ENCODE results near the gene CNTNAP5.

DNA sequence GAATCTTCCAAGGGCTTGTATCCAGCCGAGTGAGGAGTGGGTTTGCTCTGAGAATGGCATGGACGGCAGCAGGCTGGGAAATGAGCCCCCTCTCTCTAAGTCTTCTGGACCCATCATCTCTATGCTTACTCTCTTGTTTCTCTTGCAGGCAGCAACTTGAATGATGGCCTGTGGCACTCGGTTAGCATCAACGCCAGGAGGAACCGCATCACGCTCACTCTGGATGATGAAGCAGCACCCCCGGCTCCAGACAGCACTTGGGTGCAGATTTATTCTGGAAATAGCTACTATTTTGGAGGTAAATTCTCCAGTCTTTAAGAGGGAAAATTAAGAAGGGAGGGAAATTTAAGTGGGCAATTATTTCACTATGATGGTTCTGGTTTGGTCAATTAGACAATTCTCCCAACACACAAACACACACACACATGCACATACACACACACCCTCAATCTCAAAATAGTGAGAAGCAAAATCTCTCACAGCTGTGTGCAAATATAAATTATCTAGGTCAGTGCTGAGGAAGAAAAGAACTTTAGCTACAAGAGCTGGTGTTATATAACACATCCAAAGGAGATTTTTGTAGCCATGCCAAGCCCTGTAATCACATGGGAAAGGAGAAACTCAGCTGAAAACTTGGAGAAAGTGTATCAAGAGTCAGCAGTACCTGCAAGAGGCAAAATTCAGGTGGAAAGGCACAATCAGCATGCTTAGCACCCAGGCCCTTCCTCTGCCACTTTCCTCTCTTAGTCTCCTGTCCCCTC, 499.2 kb downstream of the CNTNAP5 start:
- TF ChIP-seq EZH2 (IDR thresholded peaks at IDR 0.05; ENCODE audit: borderline replicate concordance, low read length) (no peak), CTCF (conservative IDR thresholded peaks at IDR 0.05 in 1 of 2, IDR thresholded peaks at IDR 0.05 in 1 of 2; ENCODE audit: extremely low read depth in 1 of 2, insufficient read depth in 1 of 2, low read depth in 1 of 2, low read length in 2 of 2) (no peak)

Data from mammary epithelial cell (primary cell).